Hematopoietic multipotent progenitor cell treated with erythropoietin and hydrocortisone succinate and interleukin-3 and kit ligand, for 15 days (in vitro differentiated cells): ENCODE results near the gene TM2D3.

Experiments
- DNase-seq: peaks from one replicate; pipeline ENCODE4 v3.0.0-alpha.2; 2015; ENCODE audit warnings: low spot score

Gene TM2D3

GRCh38 chr15:101602801-101603200 lies 49.4 kb downstream of the TM2D3 start:
- DNase-seq = no peak

DNA sequence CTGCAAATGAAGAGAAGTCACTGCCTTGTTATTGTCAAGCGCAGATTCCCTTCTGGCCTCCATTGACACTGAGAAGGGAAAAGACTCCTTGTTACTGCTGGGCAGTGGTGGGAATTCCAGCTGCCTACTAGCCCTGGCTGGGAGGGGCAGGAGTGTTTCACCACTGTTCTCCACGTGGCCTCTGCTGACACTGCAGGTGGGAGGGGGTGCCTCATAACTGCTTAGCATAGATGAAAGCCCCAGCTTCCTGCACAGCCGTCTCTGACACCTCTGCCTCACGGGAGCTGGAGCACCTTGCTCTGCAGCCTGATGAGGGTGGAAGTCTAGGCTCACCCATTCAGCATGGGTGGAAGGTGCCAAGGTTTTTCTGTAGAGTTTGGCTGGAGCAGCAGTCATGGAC lies 52.1 kb downstream of the TM2D3 start:
- DNase-seq = no peak

GRCh38 chr15:101599091-101599490 lies 53.1 kb downstream of the TM2D3 start:
- DNase-seq = no peak

- no peak for DNase-seq
Measured at GRCh38 chr15:101597360-101597928, 54.7 kb downstream of the TM2D3 start.

GRCh38 chr15:101596633-101597032 lies 55.5 kb downstream of the TM2D3 start:
- no peak for DNase-seq
